Measurements from ENCODE around the gene WASHC2A. TPM values are rescaled to one million over a fixed set of nuclear protein-coding genes. Genes with fewer than 3 reads are reported as not detected.
"Not testable (repeated sequence)": the region's sequence is repeated elsewhere in the genome, so short reads cannot be mapped to it uniquely, and the experiment has no call there.

Gene WASHC2A
- total and polyA plus RNA-seq, 2 of the 4 experiments (the other 2 are of a cell fraction) = 22.6 to 29.4 TPM

- H2BK5ac ChIP-seq (ENCODE audit: low read depth, low read length, poor library complexity, severe bottlenecking) = no peak overlapping the region
- no peak overlapping the region for H4K5ac ChIP-seq (ENCODE audit: low read depth, low read length)
- no peak overlapping the region for H4K91ac ChIP-seq (ENCODE audit: insufficient read depth, low read depth, low read length)
- no peak for DNase-seq
- no peak overlapping the region for H2AK9ac ChIP-seq (replicated peaks; ENCODE audit: low read depth, low read length, poor library complexity)
- no peak overlapping the region for H3K4me3 ChIP-seq (ENCODE audit: insufficient read depth, low read depth, low read length)
- no peaks in the 10 kb centered on the region for H3K9me1 ChIP-seq (ENCODE audit: insufficient read depth, low read length)
- no peak overlapping the region for H2BK20ac ChIP-seq (ENCODE audit: low read depth, low read length)
- no peaks in the 10 kb centered on the region for H4K20me1 ChIP-seq (ENCODE audit: insufficient read depth, low read length)
- H3K56ac ChIP-seq (ENCODE audit: extremely low read depth, insufficient read depth, low read length) = no peak overlapping the region
- no TSS peak for BruUV-seq (replicated peaks)
- in situ Hi-C loops (cut with MboI; ENCODE audit: low sequenced_read_pairs) (no loop called here), intact Hi-C loops (cut with micrococcal nuclease) (loop anchor here (10.0 kb wide), 1 partner anchor 468 kb away; no protein-coding TSS in a partner anchor), dilution Hi-C loops (cut with HindIII; ENCODE audit: low sequenced_read_pairs, unreplicated experiment) (no loop called here)
- no peak overlapping the region for H2BK15ac ChIP-seq (ENCODE audit: low read depth, low read length)
- no peaks in the 10 kb centered on the region; a peak in 1 of 4 replicates for H3K79me1 ChIP-seq (ENCODE audit: low read depth in 1 of 2, low read length in 2 of 2)
- H3K9me3 ChIP-seq (ENCODE audit: control insufficient read depth, insufficient read depth, low read length) = no peaks in the 10 kb centered on the region
- CTCF ChIA-PET = no interaction called here
- H3K4me2 ChIP-seq (ENCODE audit: low read depth, low read length) = no peak overlapping the region; the same call in 1 of the 2 replicates
- no peak overlapping the region for H3K14ac ChIP-seq (replicated peaks; ENCODE audit: low read depth, low read length)
- H3K4ac ChIP-seq (ENCODE audit: low read depth, low read length) = no peak overlapping the region
- H3K4me1 ChIP-seq (ENCODE audit: control insufficient read depth, insufficient read depth, low read length) = no peaks in the 10 kb centered on the region
- no peak overlapping the region for H4K8ac ChIP-seq (ENCODE audit: low read depth in 2 of 2, low read length in 2 of 2)
- no peak for TF ChIP-seq CHD1 (IDR thresholded peaks at IDR 0.05; ENCODE audit: low read depth, low read length)
- TF ChIP-seq, protein P1, sequence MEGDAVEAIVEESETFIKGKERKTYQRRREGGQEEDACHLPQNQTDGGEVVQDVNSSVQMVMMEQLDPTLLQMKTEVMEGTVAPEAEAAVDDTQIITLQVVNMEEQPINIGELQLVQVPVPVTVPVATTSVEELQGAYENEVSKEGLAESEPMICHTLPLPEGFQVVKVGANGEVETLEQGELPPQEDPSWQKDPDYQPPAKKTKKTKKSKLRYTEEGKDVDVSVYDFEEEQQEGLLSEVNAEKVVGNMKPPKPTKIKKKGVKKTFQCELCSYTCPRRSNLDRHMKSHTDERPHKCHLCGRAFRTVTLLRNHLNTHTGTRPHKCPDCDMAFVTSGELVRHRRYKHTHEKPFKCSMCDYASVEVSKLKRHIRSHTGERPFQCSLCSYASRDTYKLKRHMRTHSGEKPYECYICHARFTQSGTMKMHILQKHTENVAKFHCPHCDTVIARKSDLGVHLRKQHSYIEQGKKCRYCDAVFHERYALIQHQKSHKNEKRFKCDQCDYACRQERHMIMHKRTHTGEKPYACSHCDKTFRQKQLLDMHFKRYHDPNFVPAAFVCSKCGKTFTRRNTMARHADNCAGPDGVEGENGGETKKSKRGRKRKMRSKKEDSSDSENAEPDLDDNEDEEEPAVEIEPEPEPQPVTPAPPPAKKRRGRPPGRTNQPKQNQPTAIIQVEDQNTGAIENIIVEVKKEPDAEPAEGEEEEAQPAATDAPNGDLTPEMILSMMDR (conservative IDR thresholded peaks at IDR 0.05; ENCODE audit: low read depth, low read length) = 0 out of 2 replicates have a peak, but pooled peaks have one; percentile 7
- no peaks in the 10 kb centered on the region for H3K36me3 ChIP-seq (ENCODE audit: control insufficient read depth, insufficient read depth, low read length)
- H3K27me3 ChIP-seq (ENCODE audit: control insufficient read depth, insufficient read depth, low read length) = no peaks in the 10 kb centered on the region; the same call in 1 of the 2 replicates
- no peak overlapping the region for H2BK120ac ChIP-seq (ENCODE audit: low read depth, low read length)
- H2AFZ ChIP-seq (replicated peaks; ENCODE audit: low read length, poor library complexity) = no peak overlapping the region
- no peak for ATAC-seq (ENCODE audit: low read depth)
- H3K23ac ChIP-seq (ENCODE audit: low read depth, low read length) = no peak overlapping the region
- H3K18ac ChIP-seq (ENCODE audit: low read depth, low read length) = no peak overlapping the region
- no peak overlapping the region for H2AK5ac ChIP-seq (ENCODE audit: low read depth, low read length)
- POLR2A ChIA-PET (ENCODE audit: unreplicated experiment) = no interaction called here
- WGBS, 2 experiments (ENCODE audit: extremely low coverage in 2 of 2, insufficient read length in 1 of 2) = no CpG with 5 or more reads among the region's 8 CpGs
- H3K27ac ChIP-seq (ENCODE audit: insufficient read depth, low read length) = no peak overlapping the region
- H3K9ac ChIP-seq (ENCODE audit: low read depth, low read length) = no peak overlapping the region
Measured at GRCh38 chr10:50063100-50063499, 4.7 kb upstream of the WASHC2A start.

DNA sequence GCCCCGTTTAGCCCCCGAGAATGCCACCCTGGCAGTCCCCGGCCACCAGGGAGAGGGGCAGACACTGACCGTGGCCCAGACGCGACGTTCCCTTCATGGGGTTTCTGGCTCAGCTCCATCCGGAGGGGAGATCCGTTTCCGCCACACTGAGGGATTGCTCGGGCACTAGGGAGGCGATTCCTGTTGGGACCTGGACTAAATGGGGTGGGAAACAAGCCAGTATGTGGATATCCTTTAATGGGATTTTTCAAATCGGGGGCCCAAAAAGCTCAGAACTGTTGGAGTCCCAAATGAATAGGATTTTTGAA, 552 bp downstream of the WASHC2A start:
- BruUV-seq (replicated peaks) = not testable (repeated sequence)
- ATAC-seq (ENCODE audit: low read depth) = peak; percentile 32

More for the DNA sequence above, 552 bp downstream of the WASHC2A start:
- H2BK120ac ChIP-seq (ENCODE audit: low read depth, low read length); H2AK9ac ChIP-seq (replicated peaks; ENCODE audit: low read depth, low read length, poor library complexity); H3K9me3 ChIP-seq (ENCODE audit: control insufficient read depth, insufficient read depth, low read length); H3K79me1 ChIP-seq (ENCODE audit: low read depth in 1 of 2, low read length in 2 of 2); dilution Hi-C loops (cut with HindIII; ENCODE audit: low sequenced_read_pairs, unreplicated experiment); H3K18ac ChIP-seq (ENCODE audit: low read depth, low read length); H4K91ac ChIP-seq (ENCODE audit: insufficient read depth, low read depth, low read length); H2AFZ ChIP-seq (replicated peaks; ENCODE audit: low read length, poor library complexity); H4K5ac ChIP-seq (ENCODE audit: low read depth, low read length); H2BK20ac ChIP-seq (ENCODE audit: low read depth, low read length); DNase-seq; H2BK15ac ChIP-seq (ENCODE audit: low read depth, low read length); in situ Hi-C loops (cut with MboI; ENCODE audit: low sequenced_read_pairs); H2BK5ac ChIP-seq (ENCODE audit: low read depth, low read length, poor library complexity, severe bottlenecking); H3K23ac ChIP-seq (ENCODE audit: low read depth, low read length); H3K4me1 ChIP-seq (ENCODE audit: control insufficient read depth, insufficient read depth, low read length); H3K9me1 ChIP-seq (ENCODE audit: insufficient read depth, low read length); H3K27ac ChIP-seq (ENCODE audit: insufficient read depth, low read length); H3K4ac ChIP-seq (ENCODE audit: low read depth, low read length); H3K36me3 ChIP-seq (ENCODE audit: control insufficient read depth, insufficient read depth, low read length); H2AK5ac ChIP-seq (ENCODE audit: low read depth, low read length); CTCF ChIA-PET; H4K20me1 ChIP-seq (ENCODE audit: insufficient read depth, low read length); POLR2A ChIA-PET (ENCODE audit: unreplicated experiment); H3K27me3 ChIP-seq (ENCODE audit: control insufficient read depth, insufficient read depth, low read length); H3K56ac ChIP-seq (ENCODE audit: extremely low read depth, insufficient read depth, low read length); H3K14ac ChIP-seq (replicated peaks; ENCODE audit: low read depth, low read length): not testable (repeated sequence)
- H3K4me2 ChIP-seq (ENCODE audit: low read depth, low read length) = peak overlapping the region; percentile 80
- intact Hi-C loops (cut with micrococcal nuclease) = loop anchor here (10.0 kb wide), 1 partner anchor 474 kb away; no protein-coding TSS in a partner anchor
- H4K8ac ChIP-seq (ENCODE audit: low read depth in 2 of 2, low read length in 2 of 2) = 0 out of 4 replicates have a peak overlapping the region, but pooled peaks of 1 of the 2 experiments have one; percentile 33
- peak overlapping the region; percentile 46; the same call in 1 of the 2 replicates for H3K9ac ChIP-seq (ENCODE audit: low read depth, low read length)
- no CpG with 5 or more reads among the region's 13 CpGs for WGBS, 2 experiments (ENCODE audit: extremely low coverage in 2 of 2, insufficient read length in 1 of 2)
- peak overlapping the region; percentile 86 for H3K4me3 ChIP-seq (ENCODE audit: insufficient read depth, low read depth, low read length)
